WTC11 (cell line): ENCODE measurements around the gene H6PD.

Experiments used
- ELF4 ChIP-seq: sonication (generic); formaldehyde crosslinking; IDR thresholded peaks from 2 replicates; pipeline ENCODE4 v1.8.1; 2022; ENCODE audit warnings: low read depth, mild to moderate bottlenecking, moderate library complexity, missing genetic modification reagents
- GABPB1 ChIP-seq: sonication (generic); formaldehyde crosslinking; IDR thresholded peaks from 2 replicates; pipeline ENCODE4 v1.8.1; 2023; ENCODE audit warnings: mild to moderate bottlenecking, missing genetic modification reagents
- ZNF396 ChIP-seq: fragments of 250-450 bp; sonication (Bioruptor Pico); IDR thresholded peaks from 2 replicates; pipeline ENCODE4 v1.8.0; 2021; ENCODE audit warnings: mild to moderate bottlenecking, moderate library complexity, borderline replicate concordance
- TF ChIP-seq, protein P1 (sequence below): sonication (generic); formaldehyde crosslinking; IDR thresholded peaks from 2 replicates; pipeline ENCODE4 v1.8.1; 2022; ENCODE audit warnings: low read depth, missing genetic modification reagents, borderline replicate concordance
- TF ChIP-seq, protein P2 (sequence below): fragments of 200-600 bp; IDR thresholded peaks from 2 replicates; pipeline ENCODE4 v1.8.0; 2022; ENCODE audit warnings: antibody characterized with exemption
- TF ChIP-seq, protein P3 (sequence below): sonication (generic); formaldehyde crosslinking; IDR thresholded peaks from 2 replicates; pipeline ENCODE4 v1.8.0; 2022; ENCODE audit warnings: mild to moderate bottlenecking, missing genetic modification reagents

DNA sequence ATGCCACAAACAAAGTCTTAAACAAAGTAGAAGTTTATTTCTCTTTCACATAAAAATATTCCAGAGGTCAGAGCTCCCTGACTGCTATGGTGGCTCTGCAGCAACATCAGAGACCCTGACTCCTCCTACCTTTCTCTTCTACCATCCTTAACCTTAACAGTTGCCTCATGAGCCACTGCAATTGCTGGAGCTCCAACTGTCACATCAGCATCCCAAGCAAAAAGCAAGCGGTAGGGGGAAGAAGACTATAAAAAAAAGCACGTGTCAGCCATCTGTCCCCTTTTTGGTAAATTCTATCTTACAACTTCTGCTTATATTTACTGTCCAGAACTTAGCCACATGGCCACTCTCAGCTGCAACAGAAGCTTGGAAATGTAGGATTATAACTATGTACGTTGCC lies 21.8 kb upstream of the H6PD start:
- TF ChIP-seq, protein P1, sequence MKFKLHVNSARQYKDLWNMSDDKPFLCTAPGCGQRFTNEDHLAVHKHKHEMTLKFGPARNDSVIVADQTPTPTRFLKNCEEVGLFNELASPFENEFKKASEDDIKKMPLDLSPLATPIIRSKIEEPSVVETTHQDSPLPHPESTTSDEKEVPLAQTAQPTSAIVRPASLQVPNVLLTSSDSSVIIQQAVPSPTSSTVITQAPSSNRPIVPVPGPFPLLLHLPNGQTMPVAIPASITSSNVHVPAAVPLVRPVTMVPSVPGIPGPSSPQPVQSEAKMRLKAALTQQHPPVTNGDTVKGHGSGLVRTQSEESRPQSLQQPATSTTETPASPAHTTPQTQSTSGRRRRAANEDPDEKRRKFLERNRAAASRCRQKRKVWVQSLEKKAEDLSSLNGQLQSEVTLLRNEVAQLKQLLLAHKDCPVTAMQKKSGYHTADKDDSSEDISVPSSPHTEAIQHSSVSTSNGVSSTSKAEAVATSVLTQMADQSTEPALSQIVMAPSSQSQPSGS (CRISPR knock-in tag) = no peak
- TF ChIP-seq, protein P2, sequence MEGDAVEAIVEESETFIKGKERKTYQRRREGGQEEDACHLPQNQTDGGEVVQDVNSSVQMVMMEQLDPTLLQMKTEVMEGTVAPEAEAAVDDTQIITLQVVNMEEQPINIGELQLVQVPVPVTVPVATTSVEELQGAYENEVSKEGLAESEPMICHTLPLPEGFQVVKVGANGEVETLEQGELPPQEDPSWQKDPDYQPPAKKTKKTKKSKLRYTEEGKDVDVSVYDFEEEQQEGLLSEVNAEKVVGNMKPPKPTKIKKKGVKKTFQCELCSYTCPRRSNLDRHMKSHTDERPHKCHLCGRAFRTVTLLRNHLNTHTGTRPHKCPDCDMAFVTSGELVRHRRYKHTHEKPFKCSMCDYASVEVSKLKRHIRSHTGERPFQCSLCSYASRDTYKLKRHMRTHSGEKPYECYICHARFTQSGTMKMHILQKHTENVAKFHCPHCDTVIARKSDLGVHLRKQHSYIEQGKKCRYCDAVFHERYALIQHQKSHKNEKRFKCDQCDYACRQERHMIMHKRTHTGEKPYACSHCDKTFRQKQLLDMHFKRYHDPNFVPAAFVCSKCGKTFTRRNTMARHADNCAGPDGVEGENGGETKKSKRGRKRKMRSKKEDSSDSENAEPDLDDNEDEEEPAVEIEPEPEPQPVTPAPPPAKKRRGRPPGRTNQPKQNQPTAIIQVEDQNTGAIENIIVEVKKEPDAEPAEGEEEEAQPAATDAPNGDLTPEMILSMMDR = no peak
- TF ChIP-seq ZNF396 (no peak), GABPB1 (no peak), ELF4 (CRISPR knock-in tag) (no peak)
- TF ChIP-seq, protein P3, sequence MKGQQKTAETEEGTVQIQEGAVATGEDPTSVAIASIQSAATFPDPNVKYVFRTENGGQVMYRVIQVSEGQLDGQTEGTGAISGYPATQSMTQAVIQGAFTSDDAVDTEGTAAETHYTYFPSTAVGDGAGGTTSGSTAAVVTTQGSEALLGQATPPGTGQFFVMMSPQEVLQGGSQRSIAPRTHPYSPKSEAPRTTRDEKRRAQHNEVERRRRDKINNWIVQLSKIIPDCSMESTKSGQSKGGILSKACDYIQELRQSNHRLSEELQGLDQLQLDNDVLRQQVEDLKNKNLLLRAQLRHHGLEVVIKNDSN (CRISPR knock-in tag) = no peak
